ENCODE measurements around the gene CLDN7. TPM values are rescaled to one million over a fixed set of nuclear protein-coding genes. Genes with fewer than 3 reads are reported as not detected.

Gene CLDN7
- total RNA-seq, 1 experiment from 2014 or later: 286 TPM

DNA sequence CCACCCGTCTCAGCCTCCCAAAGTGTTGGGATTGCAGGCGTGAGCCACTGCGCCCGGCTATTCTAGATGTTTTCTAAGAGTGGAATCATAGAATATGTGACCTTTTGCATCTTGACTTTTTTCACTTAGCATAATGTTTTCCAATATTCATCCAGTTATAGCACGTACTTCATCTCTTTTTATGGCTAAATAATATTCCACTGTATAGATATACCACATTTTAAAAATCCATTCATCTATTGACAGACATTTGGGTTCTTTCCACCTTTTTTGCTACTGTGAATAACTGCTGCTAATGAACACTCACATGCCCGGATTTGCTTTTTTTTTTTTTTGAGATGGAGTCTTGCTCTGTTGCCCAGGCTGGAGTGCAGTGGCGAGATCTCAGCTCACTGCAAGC is 41.9 kb upstream of the CLDN7 start:
- Histone ChIP-seq H4K20me1 (ENCODE audit: insufficient read depth) (peaks cover 3% of the 10 kb centered on the region; the same call in 1 of the 2 replicates), H3K4me3 (replicated peaks in 1 of 2; ENCODE audit: low read depth in 1 of 2, low read length in 2 of 2) (no peak overlapping the region), H3K27ac (ENCODE audit: low read depth, low read length) (no peak overlapping the region), H2AFZ (ENCODE audit: low read depth, low read length, poor library complexity, severe bottlenecking) (no peak overlapping the region), H3K4me1 (ENCODE audit: control insufficient read depth in 1 of 2, insufficient read depth in 2 of 2, low read length in 2 of 2) (peaks cover 6 to 17% of the 10 kb centered on the region in 2 experiments), H3K79me2 (ENCODE audit: insufficient read depth, low read length) (peaks cover 18% of the 10 kb centered on the region), H3K9ac (ENCODE audit: low read length) (no peak overlapping the region), H3K9me2 (ENCODE audit: insufficient read depth) (no peaks in the 10 kb centered on the region), H3K4me2 (ENCODE audit: low read length) (no peak overlapping the region), H3K9me3 (ENCODE audit: control insufficient read depth in 1 of 2, insufficient read depth in 1 of 2, low read depth in 1 of 2, low read length in 2 of 2) (no peaks in the 10 kb centered on the region), H3K36me3 (ENCODE audit: control insufficient read depth in 1 of 2, insufficient read depth in 2 of 2, low read length in 2 of 2) (peaks cover 0 to 6% of the 10 kb centered on the region in 2 experiments; a peak in 3 of 4 replicates), H3K27me3 (ENCODE audit: insufficient read depth, low read length) (no peaks in the 10 kb centered on the region)
- ATAC-seq (no peak), DNase-seq (ENCODE audit: low read depth, low spot score) (no peak)
- intact Hi-C loops (cut with micrococcal nuclease): no loop called here
- RAD21 ChIA-PET (ENCODE audit: low non-redundant PET in 1 of 2, low total read pairs in 2 of 2, uncharacterized antibody in 2 of 2, unreplicated experiment in 2 of 2): interaction anchor here in 1 of 2 experiments (0.7 kb wide), 1 partner anchor 281 kb away, joined by 3 read pairs; the partner anchor contains the start of gene BCL6B
- CTCF ChIA-PET: no interaction called here
- POLR2A ChIA-PET: no interaction called here
- TF ChIP-seq CEBPB (IDR thresholded peaks at IDR 0.05; ENCODE audit: low read depth): no peak
- TF ChIP-seq MAX (IDR thresholded peaks at IDR 0.05): no peak
- no TSS peak for BruUV-seq (replicated peaks)

DNA sequence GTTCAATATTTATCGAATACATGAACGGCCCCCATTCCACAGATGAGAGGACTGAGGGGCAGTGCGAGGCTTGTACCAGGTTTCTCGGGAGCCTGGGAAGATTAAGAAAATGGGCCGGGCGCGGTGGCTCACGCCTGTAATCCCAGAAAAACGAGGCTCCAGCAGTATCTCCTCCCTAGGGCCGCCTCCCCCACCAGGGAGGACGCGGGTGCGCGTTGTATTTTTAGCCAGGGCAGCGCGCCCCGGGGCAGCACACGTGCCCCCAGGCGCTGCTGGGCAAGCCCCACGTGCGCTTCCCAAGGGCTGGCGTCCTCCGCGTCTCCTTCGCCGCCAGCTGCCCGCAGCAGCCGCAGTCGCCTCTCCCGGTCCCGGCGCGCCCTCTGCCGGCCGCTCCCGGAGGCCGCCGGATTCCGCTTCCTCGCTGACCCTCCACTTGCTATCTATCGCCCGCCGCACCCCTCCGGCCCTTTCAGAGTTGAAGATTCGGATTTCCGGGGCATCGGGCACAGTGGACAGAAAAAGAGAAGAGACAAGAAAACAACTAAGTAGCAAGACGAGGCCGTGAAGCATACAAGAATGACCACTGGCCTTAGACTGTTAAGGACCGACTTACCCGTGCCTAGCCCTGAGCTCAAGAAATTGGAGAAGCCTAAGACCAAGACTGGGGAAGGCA is 34.0 kb upstream of the CLDN7 start:
- Histone ChIP-seq H3K79me2 (ENCODE audit: insufficient read depth, low read length) (no peaks in the 10 kb centered on the region), H2AFZ (ENCODE audit: low read depth, low read length, poor library complexity, severe bottlenecking) (peak overlapping the region; percentile 95), H3K4me3 (replicated peaks in 1 of 2; ENCODE audit: low read depth in 1 of 2, low read length in 2 of 2) (peak overlapping the region; percentile 25 to 33), H3K9ac (ENCODE audit: low read length) (peak overlapping the region; percentile 51), H3K4me2 (ENCODE audit: low read length) (peak overlapping the region; percentile 70), H3K36me3 (ENCODE audit: control insufficient read depth in 1 of 2, insufficient read depth in 2 of 2, low read length in 2 of 2) (no peaks in the 10 kb centered on the region), H3K9me2 (ENCODE audit: insufficient read depth) (no peaks in the 10 kb centered on the region), H3K4me1 (ENCODE audit: control insufficient read depth in 1 of 2, insufficient read depth in 2 of 2, low read length in 2 of 2) (peaks cover 17 to 41% of the 10 kb centered on the region in 2 experiments; a peak in 3 of 4 replicates), H3K27me3 (ENCODE audit: insufficient read depth, low read length) (no peaks in the 10 kb centered on the region), H3K27ac (ENCODE audit: low read depth, low read length) (peak overlapping the region; percentile 37), H3K9me3 (ENCODE audit: control insufficient read depth in 1 of 2, insufficient read depth in 1 of 2, low read depth in 1 of 2, low read length in 2 of 2) (no peaks in the 10 kb centered on the region), H4K20me1 (ENCODE audit: insufficient read depth) (no peaks in the 10 kb centered on the region)
- ChIA-PET RAD21 (ENCODE audit: low non-redundant PET in 1 of 2, low total read pairs in 2 of 2, uncharacterized antibody in 2 of 2, unreplicated experiment in 2 of 2) (interaction anchor here (0.7 to 1.9 kb wide), 8 partner anchors 15 to 603 kb away, joined by 3 to 17 read pairs (median 5); partner anchors contain the start of gene SLC2A4 (in 2 of the 2)), POLR2A (interaction anchor here (1.1 kb wide), 3 partner anchors 15 to 76 kb away, joined by 5 to 7 read pairs (median 6); partner anchors contain the start of gene SLC2A4), CTCF (interaction anchor here (0.6 to 2.1 kb wide), 19 partner anchors 9 to 275 kb away, joined by 3 to 38 read pairs (median 5); partner anchors contain the start of genes ACADVL, DLG4, NEURL4 and PHF23)
- BruUV-seq (replicated peaks): no TSS peak
- ATAC-seq (peak; percentile 77), DNase-seq (ENCODE audit: low read depth, low spot score) (peak; percentile 66)
- intact Hi-C loops (cut with micrococcal nuclease): loop anchor here (1.0 to 5.0 kb wide), 4 partner anchors 16 to 249 kb away; partner anchors contain the start of gene CLDN7
- TF ChIP-seq EZH2phosphoT487 (IDR thresholded peaks at IDR 0.05; ENCODE audit: borderline replicate concordance) (no peak), SRF (IDR thresholded peaks at IDR 0.05; ENCODE audit: low read depth) (no peak), FOSL1 (IDR thresholded peaks at IDR 0.05; ENCODE audit: low read depth) (no peak), POLR2AphosphoS5 (IDR thresholded peaks at IDR 0.05; ENCODE audit: low read depth, low read length) (0 out of 2 replicates have a peak, but pooled peaks have one; percentile 21), ELF1 (IDR thresholded peaks at IDR 0.05; ENCODE audit: borderline replicate concordance, low read depth) (no peak), YY1 (IDR thresholded peaks at IDR 0.05; ENCODE audit: extremely low read depth, insufficient replicate concordance, low read depth, low read length) (peak; percentile 14), SP1 (IDR thresholded peaks at IDR 0.05; ENCODE audit: low read depth) (no peak), POLR2A (IDR thresholded peaks at IDR 0.05; ENCODE audit: borderline replicate concordance, extremely low read depth, insufficient read depth, insufficient read length) (no peak), EZH2 (IDR thresholded peaks at IDR 0.05) (no peak), CEBPB (IDR thresholded peaks at IDR 0.05; ENCODE audit: low read depth) (no peak), TCF7L2 (IDR thresholded peaks at IDR 0.05; ENCODE audit: borderline replicate concordance, extremely low read depth, insufficient read depth, insufficient read length) (peak; percentile 45), ZFX (IDR thresholded peaks at IDR 0.05) (no peak), MAX (IDR thresholded peaks at IDR 0.05) (peak; percentile 97), EGR1 (IDR thresholded peaks at IDR 0.05; ENCODE audit: low read depth) (no peak), JUND (IDR thresholded peaks at IDR 0.05) (no peak), RAD21 (IDR thresholded peaks at IDR 0.05; ENCODE audit: low read depth) (peak; percentile 97), ZNF274 (IDR thresholded peaks at IDR 0.05; ENCODE audit: low read depth, low read length) (no peak)
- TF ChIP-seq, protein P1, sequence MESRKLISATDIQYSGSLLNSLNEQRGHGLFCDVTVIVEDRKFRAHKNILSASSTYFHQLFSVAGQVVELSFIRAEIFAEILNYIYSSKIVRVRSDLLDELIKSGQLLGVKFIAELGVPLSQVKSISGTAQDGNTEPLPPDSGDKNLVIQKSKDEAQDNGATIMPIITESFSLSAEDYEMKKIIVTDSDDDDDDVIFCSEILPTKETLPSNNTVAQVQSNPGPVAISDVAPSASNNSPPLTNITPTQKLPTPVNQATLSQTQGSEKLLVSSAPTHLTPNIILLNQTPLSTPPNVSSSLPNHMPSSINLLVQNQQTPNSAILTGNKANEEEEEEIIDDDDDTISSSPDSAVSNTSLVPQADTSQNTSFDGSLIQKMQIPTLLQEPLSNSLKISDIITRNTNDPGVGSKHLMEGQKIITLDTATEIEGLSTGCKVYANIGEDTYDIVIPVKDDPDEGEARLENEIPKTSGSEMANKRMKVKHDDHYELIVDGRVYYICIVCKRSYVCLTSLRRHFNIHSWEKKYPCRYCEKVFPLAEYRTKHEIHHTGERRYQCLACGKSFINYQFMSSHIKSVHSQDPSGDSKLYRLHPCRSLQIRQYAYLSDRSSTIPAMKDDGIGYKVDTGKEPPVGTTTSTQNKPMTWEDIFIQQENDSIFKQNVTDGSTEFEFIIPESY (IDR thresholded peaks at IDR 0.05; ENCODE audit: extremely low read depth, insufficient replicate concordance, low read length): no peak

Measured in HCT116 (cell line).